GM13977 (cell line): Measurements from ENCODE around the gene KIAA1671.

ENCODE experiments used
- DNase-seq: peaks from one replicate; pipeline ENCODE4 v3.0.0; 2012; ENCODE audit warnings: low spot score
- CTCF ChIP-seq: IDR thresholded peaks from 2 replicates; pipeline ENCODE4 v1.5.1; 2012; ENCODE audit warnings: mild to moderate bottlenecking, control low read depth; ENCODE audit not compliant: insufficient read depth; ENCODE audit errors: extremely low read depth, missing control alignments
- in situ Hi-C: fragments of 300-500 bp; cut with MboI; formaldehyde crosslinking; loops from one replicate; pipeline ENCODE4 v1.12.0; 2022; ENCODE audit warnings: low sequenced_read_pairs, low pct_unique_long_range_greater_than_20kb, mixed read lengths, inconsistent platforms; ENCODE audit not compliant: unreplicated experiment

Gene KIAA1671

GRCh38 chr22:25110596-25110845 is 158.0 kb downstream of the KIAA1671 start:
- in situ Hi-C loops: no loop called here

GRCh38 chr22:25110846-25111578 is 158.5 kb downstream of the KIAA1671 start:
- in situ Hi-C loops: no loop called here
- peak; percentile 74 for DNase-seq
- TF ChIP-seq CTCF: peak; percentile 23

More at GRCh38 chr22:25110596-25110845, 158.0 kb downstream of the KIAA1671 start:
- no peak for TF ChIP-seq CTCF
- DNase-seq: no peak

- no peak for DNase-seq
- no peak for TF ChIP-seq CTCF
- in situ Hi-C loops: no loop called here
Observed at GRCh38 chr22:25111579-25112517, 159.3 kb downstream of the KIAA1671 start.

- no peak for DNase-seq
- TF ChIP-seq CTCF: no peak
- in situ Hi-C loops: no loop called here
Observed at GRCh38 chr22:25112538-25113253, 160.2 kb downstream of the KIAA1671 start.

GRCh38 chr22:25113316-25113721 is 160.8 kb downstream of the KIAA1671 start:
- no peak for TF ChIP-seq CTCF
- no peak for DNase-seq
- in situ Hi-C loops: no loop called here
